DMS 273 (cell line): ENCODE data around the gene LENG8.

Experiments used
- DNase-seq: peaks from one replicate; lab custom pipeline; 2025; ENCODE audit not compliant: unreplicated experiment; lab: John Stamatoyannopoulos, UW

The LENG8 gene

GRCh38 chr19:54448774-54449700, at the start of gene LENG8:
LENG8 (plus strand) TSS chr19:54449199; CDS start chr19:54451345, 2,146 bp downstream.
- DNase-seq, result peak; percentile 98

DNA sequence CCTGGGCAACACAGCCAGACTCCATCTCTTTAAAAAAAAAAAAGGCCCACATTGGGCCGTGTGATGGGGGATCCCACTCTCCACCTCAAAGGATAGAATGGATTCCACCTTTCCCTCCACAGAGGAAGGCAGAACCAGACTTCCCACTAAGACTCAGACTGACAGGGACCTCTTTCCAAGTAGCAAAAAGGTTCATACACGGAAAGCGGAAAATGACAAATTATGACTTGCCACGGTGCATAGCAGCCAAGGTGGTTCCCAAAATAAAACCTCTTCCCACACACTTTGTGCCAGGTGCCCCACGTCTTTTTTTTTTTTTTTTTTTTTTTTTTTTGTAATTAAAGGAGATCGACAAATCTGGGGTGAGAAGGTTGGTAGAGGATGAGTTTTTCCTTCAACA, 48.1 kb upstream of the LENG8 start:
- no peak for DNase-seq

GRCh38 chr19:54403054-54403453, 45.9 kb upstream of the LENG8 start:
- DNase-seq, result no peak

DNA sequence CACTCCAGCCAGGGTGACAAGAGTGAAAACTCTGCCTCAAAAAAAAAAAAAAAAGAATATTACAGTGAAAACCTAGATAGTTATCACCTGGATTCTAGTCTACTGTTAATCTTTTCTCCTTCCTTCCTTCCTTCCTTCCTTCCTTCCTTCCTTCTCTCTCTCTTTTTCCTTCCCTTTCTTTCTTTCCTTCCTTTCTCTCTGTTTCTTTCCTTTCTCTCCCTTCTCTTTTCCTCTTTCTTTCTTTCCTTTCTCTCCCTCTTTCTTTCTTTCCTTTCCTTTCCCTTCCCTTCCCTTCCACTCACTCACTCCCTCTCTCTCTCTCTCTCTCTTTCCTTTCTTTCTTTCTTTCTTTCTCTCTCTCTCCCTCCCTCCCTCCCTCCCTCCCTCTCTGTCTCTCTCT, 43.4 kb upstream of the LENG8 start:
- no peak for DNase-seq

DNA sequence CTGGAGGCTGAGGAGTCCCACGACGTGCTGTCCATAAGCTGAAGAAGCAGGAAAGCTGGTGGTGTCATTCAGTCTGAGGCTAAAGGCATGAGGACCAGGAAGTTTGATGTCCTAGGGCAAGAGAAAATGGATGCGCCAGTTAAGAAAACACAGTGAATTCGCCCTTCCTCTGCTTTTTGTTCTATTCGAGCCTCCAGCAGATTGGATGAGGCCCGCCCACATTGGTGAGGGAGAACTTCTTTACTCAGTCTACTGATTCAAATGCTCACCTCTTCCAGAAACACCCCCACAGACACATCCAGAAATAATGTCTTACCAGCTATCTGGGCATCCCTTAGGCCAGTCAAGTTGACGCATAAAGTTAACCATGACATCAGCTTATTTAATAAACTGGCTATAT, 41.2 kb upstream of the LENG8 start:
- no peak for DNase-seq

- DNase-seq, result no peak
These were observed 40.5 kb upstream of the LENG8 start for GRCh38 chr19:54408456-54409026.

DNA sequence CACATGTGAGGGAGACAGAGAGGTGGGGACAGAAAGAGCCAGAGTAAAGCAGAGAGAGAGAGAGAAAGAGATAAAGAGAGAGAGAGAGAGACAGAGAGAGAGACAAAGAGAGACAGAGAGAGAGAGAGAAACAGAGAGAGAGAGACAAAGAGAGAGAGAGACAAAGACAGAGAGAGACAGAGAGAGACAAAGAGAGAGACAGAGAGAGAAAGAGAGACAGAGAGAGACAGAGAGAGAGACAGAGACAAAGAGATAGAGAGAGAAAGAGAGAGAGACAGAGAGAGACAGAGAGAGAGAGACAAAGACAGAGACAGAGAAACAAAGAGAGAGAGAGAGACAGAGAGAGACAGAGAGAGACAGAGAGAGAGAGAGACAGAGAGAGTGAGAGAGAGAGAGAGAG, 38.0 kb upstream of the LENG8 start:
- no peak for DNase-seq

DNA sequence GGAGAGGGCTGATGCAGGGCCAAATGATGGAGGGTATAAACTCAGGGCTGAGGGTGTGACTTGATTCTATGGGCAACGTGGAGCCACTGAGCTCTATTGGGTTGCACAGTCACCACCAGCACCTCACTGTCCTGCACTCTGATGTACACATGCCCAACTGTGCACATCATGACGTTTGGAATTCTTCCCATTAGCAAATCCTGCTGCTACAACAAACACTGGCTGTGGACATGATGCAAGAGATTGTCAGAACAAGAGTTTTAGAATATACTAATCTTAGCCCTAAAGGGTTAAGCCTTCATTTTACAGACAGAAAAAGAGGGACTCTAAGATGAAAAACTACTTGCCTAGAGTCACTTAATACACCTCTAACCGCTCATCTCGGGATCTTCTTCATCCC, 36.1 kb upstream of the LENG8 start:
- DNase-seq, result no peak

- DNase-seq, result no peak
These were observed 34.8 kb upstream of the LENG8 start for GRCh38 chr19:54414156-54414555.

GRCh38 chr19:54415208-54415900, 33.6 kb upstream of the LENG8 start, which contains the start of gene TTYH1:
TTYH1 (plus strand) TSS chr19:54415464; CDS start chr19:54415553, 89 bp downstream.
- DNase-seq, result no peak

DNA sequence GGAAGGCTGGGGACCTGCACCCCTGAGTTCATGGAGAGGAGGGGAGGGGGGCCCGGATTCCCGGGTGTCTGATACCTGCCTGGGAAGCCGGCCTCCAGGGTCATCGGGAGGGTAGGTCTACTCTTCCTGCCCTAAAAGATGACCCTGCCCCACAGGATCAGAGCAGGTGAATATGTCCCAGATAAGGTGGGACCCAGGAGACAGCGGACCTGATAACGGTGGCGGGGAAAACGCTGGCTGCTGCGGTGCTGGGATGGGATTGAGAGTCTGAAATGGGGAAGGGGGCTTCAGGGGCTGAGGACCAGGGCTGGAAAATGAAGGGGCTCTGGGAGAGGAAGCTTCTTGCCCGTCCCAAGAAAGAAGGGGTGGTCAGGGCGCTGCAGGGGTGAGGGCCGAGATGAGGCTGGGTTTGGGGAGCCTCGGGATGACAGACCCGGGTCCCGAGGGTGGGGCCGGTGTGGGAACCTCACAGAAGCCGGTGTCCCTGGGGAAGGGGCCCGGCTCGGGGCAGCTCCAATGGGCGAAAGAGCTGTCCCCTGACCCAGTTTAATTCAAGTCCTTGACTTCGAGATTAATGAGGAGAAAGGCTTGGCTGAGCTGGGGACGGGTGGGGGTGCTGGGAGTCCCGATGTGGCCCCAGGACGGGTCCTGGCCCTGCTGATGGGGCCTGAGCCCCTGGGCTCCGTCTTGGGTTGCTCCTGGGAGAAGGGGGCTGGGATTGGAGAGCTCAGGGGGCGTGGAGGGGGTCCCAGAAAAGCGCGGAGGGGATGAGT, 32.9 kb upstream of the LENG8 start:
- DNase-seq, result no peak

GRCh38 chr19:54416695-54417491, 32.1 kb upstream of the LENG8 start:
- DNase-seq, result no peak

DNA sequence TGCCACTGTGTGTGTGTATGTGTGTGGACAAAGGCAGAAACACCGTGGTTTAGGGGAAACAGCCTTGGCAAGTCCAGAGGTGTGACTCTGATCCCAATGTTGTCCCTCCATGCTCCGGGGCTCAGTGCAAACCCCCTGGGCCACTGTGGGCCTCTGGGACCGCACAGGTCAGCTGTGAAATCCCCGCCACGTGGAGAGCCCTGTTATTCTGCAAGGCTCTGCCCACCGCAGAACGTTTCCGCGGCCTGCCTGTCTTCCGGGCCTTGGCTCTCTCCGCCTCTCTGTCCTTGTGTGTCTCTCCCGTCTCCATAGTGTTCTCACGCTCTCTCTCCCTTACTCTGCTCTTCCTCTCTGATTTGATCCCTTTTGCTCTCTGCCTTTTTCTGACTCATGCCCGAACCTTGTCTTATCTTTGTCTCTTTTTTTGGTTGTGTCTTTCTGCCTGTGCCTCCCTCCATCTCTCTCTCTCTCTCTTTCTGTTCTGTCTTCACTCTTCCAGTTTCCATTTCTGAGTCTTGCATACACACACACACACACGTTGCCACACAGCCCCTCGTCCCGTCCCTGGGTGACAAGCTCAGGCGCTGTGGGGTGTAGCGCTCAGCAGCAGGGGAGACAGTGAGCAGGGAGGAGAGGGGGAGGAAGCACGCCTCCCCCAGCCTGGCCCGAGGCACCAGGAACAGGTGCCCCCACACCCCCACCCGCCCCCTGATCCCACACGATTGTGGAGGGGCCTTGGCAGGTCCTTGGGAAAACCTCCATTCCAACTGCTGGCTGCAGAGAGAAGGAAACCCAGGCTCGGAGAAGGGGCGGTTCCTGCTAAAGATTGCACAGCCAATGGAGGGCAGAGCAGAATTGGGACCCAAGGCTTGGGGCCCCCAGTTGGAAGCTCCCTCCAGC, 30.7 kb upstream of the LENG8 start:
- DNase-seq, result peak; percentile 27

GRCh38 chr19:54418930-54419800, 29.8 kb upstream of the LENG8 start:
- no peak for DNase-seq

GRCh38 chr19:54420068-54420382, 29.0 kb upstream of the LENG8 start:
- DNase-seq, result no peak

GRCh38 chr19:54420383-54421168, 28.4 kb upstream of the LENG8 start:
- DNase-seq, result peak; percentile 67

DNA sequence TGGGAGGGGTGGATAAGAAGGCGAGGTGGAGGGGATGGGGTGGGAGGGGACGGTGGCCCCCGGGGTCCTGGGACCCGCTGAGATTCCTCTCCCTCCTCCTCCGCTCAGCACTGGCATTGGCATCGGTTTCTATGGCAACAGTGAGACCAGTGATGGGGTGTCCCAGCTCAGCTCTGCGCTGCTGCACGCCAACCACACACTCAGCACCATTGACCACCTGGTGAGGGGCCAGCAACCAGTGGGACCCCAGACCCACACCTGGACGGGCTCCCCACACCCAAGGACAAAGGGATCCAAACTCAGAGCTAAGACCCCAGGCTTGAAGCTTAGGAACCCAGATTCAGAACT, 27.9 kb upstream of the LENG8 start:
- peak; percentile 67 for DNase-seq

DNA sequence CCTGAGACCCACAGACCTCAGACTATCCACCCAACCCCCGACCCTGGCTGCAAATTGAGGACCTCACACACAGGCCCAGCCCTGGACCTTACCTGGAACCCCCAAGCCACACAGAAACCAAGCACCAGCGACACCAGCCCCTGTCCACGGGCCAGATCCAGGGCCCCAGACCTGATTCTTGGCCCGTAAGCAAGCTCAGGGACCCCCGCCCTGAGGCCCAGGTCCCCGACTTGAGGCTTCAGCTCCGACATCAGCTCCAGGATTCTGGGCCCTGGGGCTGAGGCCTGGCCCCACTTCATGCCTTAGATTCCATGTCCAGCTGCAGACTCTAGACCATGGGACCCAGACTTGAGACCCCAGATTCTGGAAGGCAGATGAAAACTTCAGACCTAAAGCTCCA, 27.5 kb upstream of the LENG8 start:
- no peak for DNase-seq
